Heart left ventricle (tissue), 16 donors: ENCODE results near the gene VSTM2L. TPM values are rescaled to one million over a fixed set of nuclear protein-coding genes. Genes with fewer than 3 reads are reported as not detected.
A peak's percentile ranks its signal among the peaks of the same experiment; 100 is the strongest.

ENCODE experiments used
- ATAC-seq, 4 donors: fragments of 200-7000 bp; cut with Tn5 transposase; one replicate each; pipeline ENCODE4 v1.9.1; 2020 to 2022; ENCODE audit warnings: moderate library complexity in 4 of 4, mild to moderate bottlenecking in 3 of 4, moderate number of reproducible peaks in 1 of 4
- DNase-seq, 5 donors: peaks; one replicate each; pipeline ENCODE4 v3.0.0-alpha.2; 2020
- H3K27ac ChIP-seq, 12 donors: fragments of 200-600 bp; sonication (generic) in 4 of 12; one replicate each; pipeline versions ENCODE4 v1.5.0 to v1.8.0; 2016 to 2022; ENCODE audit warnings: mild to moderate bottlenecking in 2 of 12
- H3K27me3 ChIP-seq, 9 donors: fragments of 200-600 bp; sonication (generic) in 2 of 9; one replicate each; pipeline versions ENCODE4 v1.5.1 to v1.8.0; 2016 to 2022; ENCODE audit warnings: mild to moderate bottlenecking in 3 of 9
- H3K36me3 ChIP-seq, 9 donors: fragments of 200-600 bp; sonication (generic) in 2 of 9; one replicate each; pipeline versions ENCODE4 v1.5.0 to v1.8.0; 2018 to 2022; ENCODE audit warnings: mild to moderate bottlenecking in 2 of 9
- H3K4me1 ChIP-seq, 12 donors: fragments of 200-600 bp; sonication (generic) in 4 of 12; one replicate each; pipeline versions ENCODE4 v1.5.0 to v1.8.0; 2016 to 2022; ENCODE audit warnings: mild to moderate bottlenecking in 3 of 12
- H3K4me3 ChIP-seq, 12 donors: fragments of 200-600 bp; sonication (generic) in 4 of 12; one replicate each; pipeline versions ENCODE4 v1.5.0 to v1.8.0; 2017 to 2022; ENCODE audit warnings: mild to moderate bottlenecking in 9 of 12, moderate library complexity in 4 of 12
- H3K9me3 ChIP-seq, 12 donors: fragments of 200-600 bp; sonication (generic) in 4 of 12; one replicate each; pipeline versions ENCODE4 v1.5.0 to v1.8.0; 2016 to 2022; ENCODE audit warnings: mild to moderate bottlenecking in 1 of 12
- POLR2A ChIP-seq, 2 donors: fragments of 450-650 bp; IDR thresholded peaks; one replicate each; pipeline ENCODE4 v1.6.1; 2017; ENCODE audit warnings: antibody characterized with exemption in 2 of 2, mild to moderate bottlenecking in 2 of 2, moderate library complexity in 2 of 2
- WGBS, 4 donors: extraction: QIAGEN DNeasy Blood & Tissue Kit in 2 of 4; methylation state at CpG; one replicate each; pipeline versions ENCODE4 v1.1.5 to v1.1.7; 2013 to 2018; 5-methylcytosine and 5-hydroxymethylcytosine counted together
- intact Hi-C, 10 donors: fragments of 100-400 bp; cut with DNase I; formaldehyde crosslinking; loops; one replicate each; pipeline versions ENCODE4 v1.11.1 to v1.14.2; 2022
- polyA plus RNA-seq, 2 donors: library from polyadenylated mRNA; stranded (reverse); fragments of 200-250 nt; gene quantifications; one replicate each; pipeline ENCODE4 v1.2.3, GENCODE V29; 2013
- total RNA-seq, 9 donors: library from RNA; depleted of rRNA in 2 of 9; stranded (reverse); fragments of >200 nt in 2 of 9; fragmentation: NEBNext Ultra II Directional in 3 of 9; extraction: Animal tissue kit (Norgen Biotek cat#: 25700) in 3 of 9; gene quantifications; one replicate each; pipeline versions ENCODE4 v1.1.0 to v1.2.4, GENCODE V29; 2016 to 2023
- TF ChIP-seq, protein P1 (sequence below), 12 donors: fragments of 200-600 bp; sonication (generic) in 4 of 12; IDR thresholded peaks; one replicate each; pipeline versions ENCODE4 v1.5.0 to v1.8.0; 2018 to 2022; ENCODE audit warnings: antibody characterized with exemption in 12 of 12, mild to moderate bottlenecking in 5 of 12
- donor health status: ischemic (EF 13 %, LVEDD 7.1; RV severe dilation, severe dysfunction).
- donor health status: healthy with polysubstance abuse.
- donor health status: DM: no; HTN: yes; CAD: no.
- donor health status: DM: no; HTN: no; CAD: no.
- donor health status: ischemic (EF 25% LVEDD 6.9; RV normal size, moderate dysfunction).
- donor health status: ischemic (EF 25% LVEDD 5.7; RV mildly dilated, moderate dysfunction).
- donor health status: healthy.
- donor health status: DM: yes; HTN: yes; CAD: no.
- donor health status: ischemic (EF 35%, LVEDD 5.7; RV mildly dilated, moderate dysfunction).
- donor health status: nonischemic (EF 11% LVEDD 7.7; RV severe dilation, severe dysfunction).
- donor health status: DM: yes; HTN: yes; CAD: no.
- donor health status: PGD.
- donor health status: ischemic (EF 29% LVEDD 5.4; RV normal size, mild dysfunction).
- donor health status: nonischemic (EF 23%, LVEDD 6.1; RV moderate dilation, normal function).

Gene VSTM2L
- total and polyA plus RNA-seq, 11 donors = 3.7 to 49.5 (median 17.4) TPM

- intact Hi-C loops = no loop called here
Measured at GRCh38 chr20:37938181-37938750, 35.3 kb downstream of the VSTM2L start.

DNA sequence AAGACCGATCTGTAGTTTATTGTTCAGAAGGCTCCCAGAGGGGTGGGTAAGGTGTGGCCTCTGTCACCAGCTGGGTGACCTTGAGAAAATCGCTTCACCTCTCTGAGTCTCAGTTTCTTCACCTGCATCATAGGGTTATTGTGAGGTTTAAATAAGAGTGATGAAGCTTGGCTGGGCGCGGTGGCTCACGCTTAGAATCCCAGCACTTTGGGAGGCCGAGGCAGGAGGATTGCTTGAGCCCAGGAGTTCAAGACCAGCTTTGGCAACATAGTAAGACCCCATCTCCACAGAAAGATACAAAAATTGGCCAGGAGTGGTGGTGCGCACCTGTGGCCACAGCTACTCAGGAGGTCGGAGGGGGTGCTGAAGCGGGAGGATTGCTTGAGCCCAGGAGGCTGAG, 36.0 kb downstream of the VSTM2L start:
- Histone ChIP-seq H3K4me3 (no peak overlapping the region), H3K36me3 (no peaks in the 10 kb centered on the region), H3K27ac (no peak overlapping the region), H3K4me1 (no peaks in the 10 kb centered on the region), H3K9me3 (peaks cover 0 to 3% (median 0%) of the 10 kb centered on the region in 12 donors), H3K27me3 (no peaks in the 10 kb centered on the region)
- TF ChIP-seq POLR2A (IDR thresholded peaks at IDR 0.05) = no peak
- TF ChIP-seq, protein P1, sequence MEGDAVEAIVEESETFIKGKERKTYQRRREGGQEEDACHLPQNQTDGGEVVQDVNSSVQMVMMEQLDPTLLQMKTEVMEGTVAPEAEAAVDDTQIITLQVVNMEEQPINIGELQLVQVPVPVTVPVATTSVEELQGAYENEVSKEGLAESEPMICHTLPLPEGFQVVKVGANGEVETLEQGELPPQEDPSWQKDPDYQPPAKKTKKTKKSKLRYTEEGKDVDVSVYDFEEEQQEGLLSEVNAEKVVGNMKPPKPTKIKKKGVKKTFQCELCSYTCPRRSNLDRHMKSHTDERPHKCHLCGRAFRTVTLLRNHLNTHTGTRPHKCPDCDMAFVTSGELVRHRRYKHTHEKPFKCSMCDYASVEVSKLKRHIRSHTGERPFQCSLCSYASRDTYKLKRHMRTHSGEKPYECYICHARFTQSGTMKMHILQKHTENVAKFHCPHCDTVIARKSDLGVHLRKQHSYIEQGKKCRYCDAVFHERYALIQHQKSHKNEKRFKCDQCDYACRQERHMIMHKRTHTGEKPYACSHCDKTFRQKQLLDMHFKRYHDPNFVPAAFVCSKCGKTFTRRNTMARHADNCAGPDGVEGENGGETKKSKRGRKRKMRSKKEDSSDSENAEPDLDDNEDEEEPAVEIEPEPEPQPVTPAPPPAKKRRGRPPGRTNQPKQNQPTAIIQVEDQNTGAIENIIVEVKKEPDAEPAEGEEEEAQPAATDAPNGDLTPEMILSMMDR (IDR thresholded peaks at IDR 0.05) = no peak
- WGBS, 4 donors = 90 to 97% (median 92%) methylated on average over 9 of the region's 9 CpGs
- intact Hi-C loops = no loop called here
- ATAC-seq (no peak), DNase-seq (no peak)

More at GRCh38 chr20:37938181-37938750, 35.3 kb downstream of the VSTM2L start:
- no peak overlapping the region for H3K27ac ChIP-seq
- ATAC-seq = no peak
- no peaks in the 10 kb centered on the region for H3K4me1 ChIP-seq
- H3K27me3 ChIP-seq = no peaks in the 10 kb centered on the region
- H3K36me3 ChIP-seq = no peaks in the 10 kb centered on the region
- WGBS, 4 donors = 83 to 92% (median 89%) methylated on average over 11 to 12 of the region's 12 CpGs
- TF ChIP-seq, protein P1 (IDR thresholded peaks at IDR 0.05) = no peak
- TF ChIP-seq POLR2A (IDR thresholded peaks at IDR 0.05) = no peak
- peaks cover 0 to 3% (median 0%) of the 10 kb centered on the region in 12 donors for H3K9me3 ChIP-seq
- DNase-seq = no peak
- H3K4me3 ChIP-seq = no peak overlapping the region

- Histone ChIP-seq H3K27me3 (no peaks in the 10 kb centered on the region), H3K4me1 (no peaks in the 10 kb centered on the region), H3K4me3 (no peak overlapping the region), H3K27ac (no peak overlapping the region), H3K36me3 (no peaks in the 10 kb centered on the region), H3K9me3 (peaks cover 0 to 3% (median 0%) of the 10 kb centered on the region in 12 donors)
- WGBS, 4 donors = 81 to 87% (median 85%) methylated on average over 17 to 25 of the region's 25 CpGs
- intact Hi-C loops = no loop called here
- DNase-seq = peak in 1 of 5 donors; percentile 13
- TF ChIP-seq, protein P1 (IDR thresholded peaks at IDR 0.05) = no peak
- no peak for TF ChIP-seq POLR2A (IDR thresholded peaks at IDR 0.05)
- ATAC-seq = no peak
Measured at GRCh38 chr20:37939701-37940560, 37.0 kb downstream of the VSTM2L start.

DNA sequence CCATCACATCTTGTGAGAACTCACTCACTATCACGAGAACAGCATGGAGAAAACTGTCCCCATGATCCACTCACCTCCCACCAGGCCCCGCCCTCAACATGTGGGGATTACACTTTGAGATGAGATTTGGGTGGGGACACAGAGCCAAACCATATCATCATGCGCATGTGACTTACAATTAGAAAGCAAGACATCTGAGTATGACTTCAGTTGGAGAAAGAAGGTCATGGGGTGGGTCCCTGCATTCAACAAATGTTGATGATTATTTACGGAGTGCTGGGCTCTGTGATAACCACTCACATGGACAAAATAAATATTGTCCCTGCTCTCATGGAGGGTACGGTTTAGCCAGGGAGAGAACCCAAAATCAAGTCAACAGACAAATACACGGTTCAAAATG, 37.9 kb downstream of the VSTM2L start:
- WGBS, 4 donors = 74 to 82% (median 80%) methylated on average over 6 of the region's 6 CpGs
- no peak overlapping the region for H3K4me3 ChIP-seq
- H3K4me1 ChIP-seq = no peaks in the 10 kb centered on the region
- H3K9me3 ChIP-seq = peaks cover 0 to 3% (median 0%) of the 10 kb centered on the region in 12 donors
- no peak overlapping the region for H3K27ac ChIP-seq
- H3K27me3 ChIP-seq = no peaks in the 10 kb centered on the region
- TF ChIP-seq, protein P1 (IDR thresholded peaks at IDR 0.05) = no peak
- ATAC-seq = no peak
- DNase-seq = peak in 1 of 5 donors; percentile 1
- intact Hi-C loops = no loop called here
- no peaks in the 10 kb centered on the region for H3K36me3 ChIP-seq
